ENCODE results near the gene ARFGEF2.

The ARFGEF2 gene

DNA sequence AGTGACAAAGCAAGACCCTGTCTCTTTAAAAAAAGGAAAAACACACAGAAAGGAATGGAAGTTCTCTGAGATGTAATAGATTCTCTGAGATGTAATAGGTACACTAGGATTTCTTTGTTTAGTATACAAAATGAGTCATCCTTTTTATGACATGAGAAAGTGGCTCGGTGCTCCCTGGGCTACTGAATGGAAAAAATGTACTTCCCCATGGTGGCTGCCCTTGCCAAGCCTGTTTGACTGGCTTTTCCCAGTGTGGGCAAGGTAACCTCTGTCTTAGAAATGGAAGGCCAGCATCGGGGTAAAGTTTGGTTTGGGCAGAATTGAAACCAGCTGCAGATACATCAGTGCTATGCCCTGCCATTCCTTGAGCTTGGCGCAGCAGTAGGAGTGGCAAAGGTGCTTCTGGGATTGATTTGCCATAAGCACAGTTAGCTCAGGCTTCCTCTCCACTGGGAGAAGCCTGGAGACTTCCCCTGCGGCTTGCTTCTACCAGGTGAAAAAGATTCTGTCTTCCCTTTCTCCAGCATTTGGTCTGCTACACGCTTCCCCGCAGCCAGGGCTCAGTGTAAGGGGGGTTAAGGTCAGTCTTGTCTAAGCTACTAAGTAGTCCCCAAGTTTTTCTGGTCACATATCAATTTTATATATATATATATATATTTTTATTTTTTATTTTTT lies 24.5 kb downstream of the ARFGEF2 start:
- no peaks in the 10 kb centered on the region for H3K27me3 ChIP-seq (ENCODE audit: control insufficient read depth, insufficient read depth, low read length)
- no peak overlapping the region for H3K4me3 ChIP-seq (ENCODE audit: low read length)
- no peaks in the 10 kb centered on the region for H3K4me1 ChIP-seq (ENCODE audit: control insufficient read depth, insufficient read depth, low read length)
- H3K9ac ChIP-seq (ENCODE audit: low read depth, low read length), result no peak overlapping the region
- no peaks in the 10 kb centered on the region for H3K9me3 ChIP-seq (replicated peaks; ENCODE audit: low read length)
- H3K36me3 ChIP-seq (ENCODE audit: insufficient read depth, low read length), result peaks cover 42% of the 10 kb centered on the region
- H3K4me2 ChIP-seq (ENCODE audit: low read length), result no peak overlapping the region

DNA sequence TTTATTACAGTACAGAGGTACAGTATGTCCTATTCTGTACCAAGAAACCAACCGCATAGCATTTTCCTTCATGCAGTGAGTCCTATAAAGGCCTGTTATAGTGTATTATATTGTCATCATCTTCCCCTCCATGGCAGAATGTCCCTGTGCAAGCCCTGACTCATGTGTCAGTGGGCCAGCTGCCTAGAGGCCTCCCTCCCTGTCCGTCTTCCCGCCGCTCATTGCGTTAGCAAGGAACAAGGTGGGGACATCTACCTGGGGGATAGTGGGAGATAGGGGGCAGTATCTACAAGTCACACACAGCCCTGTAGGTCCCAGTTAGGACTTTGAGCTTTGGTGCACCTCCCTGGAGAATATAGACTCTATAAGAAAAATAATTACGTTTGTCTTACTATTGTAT lies 27.1 kb downstream of the ARFGEF2 start:
- Histone ChIP-seq H3K36me3 (ENCODE audit: insufficient read depth, low read length) (peaks cover 44% of the 10 kb centered on the region), H3K4me2 (ENCODE audit: low read length) (no peak overlapping the region), H3K9ac (ENCODE audit: low read depth, low read length) (no peak overlapping the region), H3K4me1 (ENCODE audit: control insufficient read depth, insufficient read depth, low read length) (no peaks in the 10 kb centered on the region), H3K9me3 (replicated peaks; ENCODE audit: low read length) (no peaks in the 10 kb centered on the region), H3K4me3 (ENCODE audit: low read length) (no peak overlapping the region), H3K27me3 (ENCODE audit: control insufficient read depth, insufficient read depth, low read length) (no peaks in the 10 kb centered on the region)

DNA sequence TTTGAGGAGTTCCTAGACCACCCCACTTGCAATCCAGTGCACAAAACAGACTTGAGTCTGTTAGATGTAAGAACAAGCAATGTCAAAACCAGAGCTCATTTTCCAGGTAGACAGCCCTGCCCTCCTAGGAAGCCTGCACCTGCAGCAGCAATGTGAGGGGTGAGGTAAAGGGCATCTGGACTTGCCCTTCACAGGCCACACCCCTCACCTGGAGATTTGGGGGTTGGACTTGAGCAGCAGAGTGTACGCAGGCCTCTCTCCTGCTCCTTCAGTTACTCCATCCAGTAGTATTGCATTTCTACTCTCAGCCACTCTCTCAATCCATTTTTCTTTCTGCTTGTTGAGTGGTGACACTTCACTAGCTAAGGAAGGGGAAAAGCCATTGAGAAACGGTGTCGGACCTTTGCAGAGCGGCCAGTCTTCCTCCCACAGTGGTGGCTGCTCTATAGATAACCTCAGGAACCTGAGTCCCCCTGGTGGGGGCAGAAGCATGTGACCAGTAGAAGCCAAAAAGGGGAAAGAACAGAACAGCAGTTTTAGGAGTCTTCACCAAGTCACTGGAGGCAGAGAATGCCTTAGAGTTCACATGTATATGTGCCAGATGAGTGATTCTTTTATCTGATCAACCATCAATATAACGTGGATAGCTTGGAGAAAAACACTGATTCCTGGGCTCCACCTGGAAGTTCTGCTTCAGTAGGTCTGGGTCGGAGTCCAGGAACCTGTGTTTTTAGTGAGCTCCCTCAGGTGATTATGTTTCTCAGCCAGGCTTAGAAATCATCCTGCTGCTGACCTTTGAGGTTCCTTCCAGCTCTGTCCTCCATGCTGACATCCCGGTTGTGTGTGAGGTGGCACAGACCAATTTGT lies 28.0 kb downstream of the ARFGEF2 start:
- Histone ChIP-seq H3K9me3 (replicated peaks; ENCODE audit: low read length) (no peaks in the 10 kb centered on the region), H3K36me3 (ENCODE audit: insufficient read depth, low read length) (peaks cover 43% of the 10 kb centered on the region), H3K27me3 (ENCODE audit: control insufficient read depth, insufficient read depth, low read length) (no peaks in the 10 kb centered on the region), H3K4me1 (ENCODE audit: control insufficient read depth, insufficient read depth, low read length) (no peaks in the 10 kb centered on the region), H3K4me3 (ENCODE audit: low read length) (no peak overlapping the region), H3K4me2 (ENCODE audit: low read length) (no peak overlapping the region), H3K9ac (ENCODE audit: low read depth, low read length) (no peak overlapping the region)

DNA sequence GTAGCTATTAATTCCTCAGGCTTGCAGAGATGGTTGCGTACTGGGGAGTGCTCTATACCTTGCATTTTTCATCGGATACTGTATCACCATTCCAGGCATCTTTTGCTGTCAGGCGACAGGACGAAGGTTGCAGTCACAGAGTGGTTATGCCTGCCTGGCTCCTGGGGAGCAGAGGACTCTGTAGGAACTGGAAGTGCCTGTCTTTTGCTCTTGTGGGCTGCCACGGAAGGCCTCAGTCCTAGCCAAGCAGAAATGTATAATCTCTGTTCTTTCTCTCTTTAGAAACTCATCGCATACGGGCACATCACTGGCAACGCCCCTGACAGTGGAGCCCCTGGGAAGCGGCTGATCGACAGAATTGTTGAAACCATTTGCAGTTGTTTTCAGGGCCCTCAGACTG lies 29.5 kb downstream of the ARFGEF2 start:
- Histone ChIP-seq H3K4me3 (ENCODE audit: low read length) (no peak overlapping the region), H3K27me3 (ENCODE audit: control insufficient read depth, insufficient read depth, low read length) (no peaks in the 10 kb centered on the region), H3K9ac (ENCODE audit: low read depth, low read length) (no peak overlapping the region), H3K4me1 (ENCODE audit: control insufficient read depth, insufficient read depth, low read length) (no peaks in the 10 kb centered on the region), H3K9me3 (replicated peaks; ENCODE audit: low read length) (no peaks in the 10 kb centered on the region), H3K4me2 (ENCODE audit: low read length) (no peak overlapping the region), H3K36me3 (ENCODE audit: insufficient read depth, low read length) (peaks cover 51% of the 10 kb centered on the region)

DNA sequence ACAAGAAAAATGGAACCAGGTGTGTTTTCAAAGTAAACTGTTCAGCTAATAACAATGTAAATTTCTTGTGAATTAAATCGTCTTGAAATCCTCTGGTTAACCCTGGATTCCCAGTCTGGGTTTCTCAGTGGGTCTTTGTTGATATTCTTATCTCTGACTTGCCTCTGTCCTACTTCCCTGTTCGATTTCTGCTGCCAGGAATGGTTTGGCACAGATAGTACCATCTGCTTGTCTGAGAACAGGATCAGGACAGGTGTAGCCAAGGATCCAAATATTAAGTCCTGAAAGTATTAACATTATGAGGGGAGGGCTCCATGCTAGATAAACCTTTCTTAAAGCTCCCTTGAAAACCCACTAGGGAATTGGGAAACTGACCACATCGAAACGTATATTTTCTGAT lies 30.1 kb downstream of the ARFGEF2 start:
- no peaks in the 10 kb centered on the region for H3K4me1 ChIP-seq (ENCODE audit: control insufficient read depth, insufficient read depth, low read length)
- no peak overlapping the region for H3K4me2 ChIP-seq (ENCODE audit: low read length)
- H3K4me3 ChIP-seq (ENCODE audit: low read length), result no peak overlapping the region
- H3K27me3 ChIP-seq (ENCODE audit: control insufficient read depth, insufficient read depth, low read length), result no peaks in the 10 kb centered on the region
- peaks cover 53% of the 10 kb centered on the region for H3K36me3 ChIP-seq (ENCODE audit: insufficient read depth, low read length)
- H3K9me3 ChIP-seq (replicated peaks; ENCODE audit: low read length), result no peaks in the 10 kb centered on the region
- no peak overlapping the region for H3K9ac ChIP-seq (ENCODE audit: low read depth, low read length)

DNA sequence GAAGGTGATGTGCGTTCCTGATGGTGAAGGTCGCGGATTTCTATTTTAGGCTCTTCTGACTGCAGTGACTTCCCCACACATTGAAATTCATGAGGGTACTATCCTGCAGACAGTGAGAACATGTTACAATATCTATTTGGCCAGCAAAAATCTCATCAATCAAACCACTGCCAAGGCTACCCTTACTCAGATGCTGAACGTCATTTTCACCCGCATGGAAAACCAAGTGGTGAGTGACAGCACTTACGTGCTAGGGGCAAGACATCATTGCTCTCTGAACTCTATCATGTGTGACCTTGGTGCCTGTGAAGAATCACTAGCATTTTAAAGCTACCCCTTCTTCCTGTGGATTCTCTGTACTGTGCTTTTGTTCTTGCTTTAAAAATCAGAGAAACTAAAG lies 31.1 kb downstream of the ARFGEF2 start:
- no peak overlapping the region for H3K9ac ChIP-seq (ENCODE audit: low read depth, low read length)

DNA sequence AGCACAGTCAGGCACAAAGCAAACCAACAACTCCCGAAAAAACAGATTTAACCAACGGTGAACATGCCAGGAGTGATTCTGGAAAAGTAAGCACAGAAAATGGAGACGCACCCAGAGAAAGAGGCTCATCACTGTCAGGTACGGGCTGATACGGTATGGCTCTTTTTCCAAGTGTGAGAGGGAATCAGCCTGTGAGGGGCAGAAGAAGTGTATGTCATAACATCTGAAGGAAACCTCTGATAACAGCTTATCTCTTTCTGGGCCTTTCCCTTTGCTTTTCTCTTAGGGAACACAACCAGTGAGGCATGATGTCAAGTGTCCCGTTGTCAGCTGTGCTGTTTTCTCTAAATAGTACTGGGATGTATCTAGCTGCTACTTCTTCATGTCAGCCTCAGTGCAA lies 32.1 kb downstream of the ARFGEF2 start:
- no peaks in the 10 kb centered on the region for H3K9me3 ChIP-seq (replicated peaks; ENCODE audit: low read length)
- no peaks in the 10 kb centered on the region for H3K27me3 ChIP-seq (ENCODE audit: control insufficient read depth, insufficient read depth, low read length)
- H3K4me2 ChIP-seq (ENCODE audit: low read length), result no peak overlapping the region
- H3K9ac ChIP-seq (ENCODE audit: low read depth, low read length), result no peak overlapping the region
- H3K4me3 ChIP-seq (ENCODE audit: low read length), result no peak overlapping the region
- H3K4me1 ChIP-seq (ENCODE audit: control insufficient read depth, insufficient read depth, low read length), result no peaks in the 10 kb centered on the region
- H3K36me3 ChIP-seq (ENCODE audit: insufficient read depth, low read length), result peaks cover 65% of the 10 kb centered on the region

More for the DNA sequence above, 31.1 kb downstream of the ARFGEF2 start:
- Histone ChIP-seq H3K4me1 (ENCODE audit: control insufficient read depth, insufficient read depth, low read length) (no peaks in the 10 kb centered on the region), H3K4me3 (ENCODE audit: low read length) (no peak overlapping the region), H3K36me3 (ENCODE audit: insufficient read depth, low read length) (peaks cover 64% of the 10 kb centered on the region), H3K27me3 (ENCODE audit: control insufficient read depth, insufficient read depth, low read length) (no peaks in the 10 kb centered on the region), H3K4me2 (ENCODE audit: low read length) (no peak overlapping the region), H3K9me3 (replicated peaks; ENCODE audit: low read length) (no peaks in the 10 kb centered on the region)

DNA sequence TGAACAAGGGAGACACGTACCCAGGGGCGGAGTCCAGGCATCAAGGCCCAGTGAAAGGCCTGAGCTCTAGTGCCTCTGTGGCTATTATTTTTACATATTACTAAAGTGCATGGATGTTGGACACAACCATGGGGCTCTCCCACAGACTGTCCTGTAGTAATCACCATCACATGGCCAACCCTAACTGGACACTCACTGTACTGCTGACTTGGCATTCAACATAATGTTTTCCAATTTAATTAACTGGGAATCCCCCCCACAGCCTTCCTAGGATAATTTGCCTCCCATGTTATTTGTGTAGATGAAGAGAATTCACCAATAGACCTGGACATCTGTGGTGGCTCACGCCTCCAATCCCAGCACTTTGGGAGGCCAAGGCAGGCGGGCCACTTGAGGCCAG lies 34.5 kb downstream of the ARFGEF2 start:
- H3K9me3 ChIP-seq (replicated peaks; ENCODE audit: low read length), result no peaks in the 10 kb centered on the region
- no peak overlapping the region for H3K9ac ChIP-seq (ENCODE audit: low read depth, low read length)
- H3K27me3 ChIP-seq (ENCODE audit: control insufficient read depth, insufficient read depth, low read length), result no peaks in the 10 kb centered on the region
- no peak overlapping the region for H3K4me2 ChIP-seq (ENCODE audit: low read length)
- no peaks in the 10 kb centered on the region for H3K4me1 ChIP-seq (ENCODE audit: control insufficient read depth, insufficient read depth, low read length)
- H3K4me3 ChIP-seq (ENCODE audit: low read length), result no peak overlapping the region
- H3K36me3 ChIP-seq (ENCODE audit: insufficient read depth, low read length), result peaks cover 61% of the 10 kb centered on the region

DNA sequence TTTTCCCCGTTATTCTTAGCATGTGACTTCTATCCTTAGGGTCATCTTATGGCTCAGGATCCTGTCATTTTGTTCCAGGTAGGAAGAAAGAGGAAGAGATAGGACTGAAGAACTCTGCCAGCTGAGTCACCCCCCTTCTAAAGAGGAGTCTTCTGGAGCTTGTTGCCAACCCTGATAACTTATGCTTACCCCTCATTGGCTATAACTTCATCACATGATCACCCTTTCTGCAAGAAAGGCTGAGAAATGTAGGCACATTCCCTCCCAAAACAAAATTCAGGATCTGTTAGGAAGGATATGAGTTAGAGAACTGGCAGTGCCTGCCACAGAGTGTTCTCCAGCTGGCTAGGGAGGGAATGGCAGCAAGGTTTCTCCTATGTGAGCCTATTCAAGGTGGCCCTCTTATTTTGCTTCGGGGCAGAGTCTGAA lies 35.6 kb downstream of the ARFGEF2 start:
- Histone ChIP-seq H3K36me3 (ENCODE audit: insufficient read depth, low read length) (peaks cover 59% of the 10 kb centered on the region), H3K4me1 (ENCODE audit: control insufficient read depth, insufficient read depth, low read length) (no peaks in the 10 kb centered on the region), H3K4me3 (ENCODE audit: low read length) (no peak overlapping the region), H3K4me2 (ENCODE audit: low read length) (no peak overlapping the region), H3K9ac (ENCODE audit: low read depth, low read length) (no peak overlapping the region), H3K27me3 (ENCODE audit: control insufficient read depth, insufficient read depth, low read length) (no peaks in the 10 kb centered on the region), H3K9me3 (replicated peaks; ENCODE audit: low read length) (no peaks in the 10 kb centered on the region)

DNA sequence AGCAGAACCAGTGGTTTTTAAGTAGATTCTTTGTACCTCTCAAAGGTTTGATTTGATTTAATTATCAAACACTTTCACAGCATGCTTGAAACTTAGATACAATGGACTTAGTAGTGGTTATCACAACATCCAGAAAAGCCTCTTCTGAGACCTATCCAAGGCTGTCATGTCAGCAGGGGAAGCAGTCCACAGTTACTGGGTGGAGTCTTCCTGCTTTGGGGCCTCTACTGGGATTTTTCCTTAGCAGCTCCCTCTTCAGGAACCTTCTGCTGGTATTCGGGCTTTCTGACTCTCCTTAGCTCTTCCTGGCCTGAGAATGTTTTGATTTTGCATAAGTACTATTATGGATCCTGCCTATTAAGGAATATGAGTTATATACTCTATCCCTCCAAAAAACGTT lies 36.0 kb downstream of the ARFGEF2 start:
- Histone ChIP-seq H3K9ac (ENCODE audit: low read depth, low read length) (no peak overlapping the region), H3K4me1 (ENCODE audit: control insufficient read depth, insufficient read depth, low read length) (no peaks in the 10 kb centered on the region), H3K4me2 (ENCODE audit: low read length) (no peak overlapping the region), H3K36me3 (ENCODE audit: insufficient read depth, low read length) (peaks cover 58% of the 10 kb centered on the region), H3K27me3 (ENCODE audit: control insufficient read depth, insufficient read depth, low read length) (no peaks in the 10 kb centered on the region), H3K9me3 (replicated peaks; ENCODE audit: low read length) (no peaks in the 10 kb centered on the region), H3K4me3 (ENCODE audit: low read length) (no peak overlapping the region)

DNA sequence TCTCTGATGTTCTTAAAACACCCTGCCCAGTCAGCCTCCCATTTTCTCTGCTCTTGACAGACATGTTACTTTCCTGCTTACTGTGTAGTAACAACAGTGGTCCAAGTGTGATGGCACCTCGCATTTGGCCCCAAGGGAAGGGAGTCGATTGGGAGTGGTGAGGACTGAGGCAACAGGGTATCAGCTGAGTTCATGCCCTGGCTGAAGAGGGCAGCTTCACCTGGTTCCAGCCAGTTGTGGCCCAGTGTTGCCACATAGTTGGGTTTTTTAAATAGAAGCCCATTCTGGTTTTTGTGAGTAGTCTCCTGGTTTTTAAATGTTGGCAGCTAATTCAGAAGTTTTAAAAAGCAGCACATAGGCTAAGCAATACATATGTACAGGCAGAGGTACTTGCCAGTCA lies 37.2 kb downstream of the ARFGEF2 start:
- Histone ChIP-seq H3K36me3 (ENCODE audit: insufficient read depth, low read length) (peaks cover 54% of the 10 kb centered on the region), H3K4me1 (ENCODE audit: control insufficient read depth, insufficient read depth, low read length) (no peaks in the 10 kb centered on the region), H3K4me3 (ENCODE audit: low read length) (no peak overlapping the region), H3K9me3 (replicated peaks; ENCODE audit: low read length) (no peaks in the 10 kb centered on the region), H3K9ac (ENCODE audit: low read depth, low read length) (no peak overlapping the region), H3K27me3 (ENCODE audit: control insufficient read depth, insufficient read depth, low read length) (no peaks in the 10 kb centered on the region), H3K4me2 (ENCODE audit: low read length) (no peak overlapping the region)

Data from skeletal muscle satellite cell (primary cell).